ENCODE measurements around the gene GHDC.
A peak's percentile ranks its signal among the peaks of the same experiment; 100 is the strongest.
"Not testable (repeated sequence)": the region's sequence is repeated elsewhere in the genome, so short reads cannot be mapped to it uniquely, and the experiment has no call there.

GHDC gene

GRCh38 chr17:42142371-42142896 is 51.9 kb downstream of the GHDC start:
- peak; percentile 12 for DNase-seq

GRCh38 chr17:42141382-42141781 is 52.9 kb downstream of the GHDC start:
- no peak for DNase-seq

DNA sequence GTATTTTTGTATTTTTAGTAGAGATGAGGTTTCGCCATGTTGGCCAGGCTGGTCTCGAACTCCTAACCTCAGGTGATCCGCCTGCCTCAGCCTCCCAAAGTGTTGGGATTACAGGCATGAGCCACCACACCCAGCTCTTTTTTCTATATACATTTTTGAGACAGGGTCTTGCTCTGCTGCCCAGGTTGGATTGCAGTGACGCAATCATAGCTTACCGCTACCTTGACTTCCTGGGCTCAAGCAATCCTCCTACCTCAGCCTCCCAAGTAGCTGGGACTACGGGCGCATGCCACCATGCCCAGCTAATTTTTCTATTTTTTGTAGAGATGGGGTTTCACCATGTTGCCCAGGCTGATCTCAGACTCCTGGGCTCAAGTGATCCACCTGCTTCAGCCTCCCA is 53.6 kb downstream of the GHDC start:
- DNase-seq = not testable (repeated sequence)
